ENCODE results near the gene MKS1. TPM values are rescaled to one million over a fixed set of nuclear protein-coding genes. Genes with fewer than 3 reads are reported as not detected.

MKS1 gene
- total and polyA plus RNA-seq, 7 donors = 3.0 to 11.0 (median 6.8) TPM

DNA sequence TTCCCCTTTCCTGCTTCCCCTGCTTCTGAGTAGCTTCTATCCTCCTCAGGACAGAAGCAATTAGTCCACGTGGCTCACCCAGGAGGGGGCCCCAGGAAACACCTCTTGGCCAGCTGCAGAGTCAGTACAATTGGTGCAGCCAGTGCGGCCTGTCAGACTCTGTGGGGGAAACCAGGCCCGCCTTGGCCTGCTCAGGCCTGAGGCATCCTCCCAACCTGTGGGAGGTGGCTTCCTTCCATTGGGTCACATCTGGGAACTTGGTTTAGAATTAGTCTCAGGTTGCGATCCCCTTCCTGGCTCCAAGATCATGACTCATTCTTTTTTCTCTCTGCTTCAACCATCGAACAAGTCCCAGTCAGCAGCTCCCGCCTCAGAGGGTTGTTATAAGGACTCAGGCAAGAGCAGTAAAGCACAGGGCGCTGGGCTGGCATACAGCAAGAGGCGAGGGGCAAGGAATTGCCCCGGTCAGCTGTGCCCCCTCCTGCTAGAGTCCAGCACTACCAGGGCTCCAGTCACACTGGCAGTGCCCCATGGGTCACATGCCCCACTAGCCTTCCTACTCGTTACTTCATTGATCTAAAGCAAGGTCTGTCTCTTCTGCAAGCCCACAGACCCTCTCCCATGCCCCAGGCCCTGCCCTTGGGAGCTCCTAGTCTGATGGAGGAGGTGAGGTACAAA is 34.6 kb downstream of the MKS1 start:
- TF ChIP-seq POLR2A (IDR thresholded peaks at IDR 0.05) (no peak), POLR2AphosphoS5 (IDR thresholded peaks at IDR 0.05) (no peak), EP300 (IDR thresholded peaks at IDR 0.05) (no peak)
- TF ChIP-seq, protein P1, sequence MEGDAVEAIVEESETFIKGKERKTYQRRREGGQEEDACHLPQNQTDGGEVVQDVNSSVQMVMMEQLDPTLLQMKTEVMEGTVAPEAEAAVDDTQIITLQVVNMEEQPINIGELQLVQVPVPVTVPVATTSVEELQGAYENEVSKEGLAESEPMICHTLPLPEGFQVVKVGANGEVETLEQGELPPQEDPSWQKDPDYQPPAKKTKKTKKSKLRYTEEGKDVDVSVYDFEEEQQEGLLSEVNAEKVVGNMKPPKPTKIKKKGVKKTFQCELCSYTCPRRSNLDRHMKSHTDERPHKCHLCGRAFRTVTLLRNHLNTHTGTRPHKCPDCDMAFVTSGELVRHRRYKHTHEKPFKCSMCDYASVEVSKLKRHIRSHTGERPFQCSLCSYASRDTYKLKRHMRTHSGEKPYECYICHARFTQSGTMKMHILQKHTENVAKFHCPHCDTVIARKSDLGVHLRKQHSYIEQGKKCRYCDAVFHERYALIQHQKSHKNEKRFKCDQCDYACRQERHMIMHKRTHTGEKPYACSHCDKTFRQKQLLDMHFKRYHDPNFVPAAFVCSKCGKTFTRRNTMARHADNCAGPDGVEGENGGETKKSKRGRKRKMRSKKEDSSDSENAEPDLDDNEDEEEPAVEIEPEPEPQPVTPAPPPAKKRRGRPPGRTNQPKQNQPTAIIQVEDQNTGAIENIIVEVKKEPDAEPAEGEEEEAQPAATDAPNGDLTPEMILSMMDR (IDR thresholded peaks at IDR 0.05) = no peak
- no peak overlapping the region for H3K27ac ChIP-seq
- peaks cover 0 to 14% (median 0%) of the 10 kb centered on the region in 3 donors for H3K27me3 ChIP-seq
- no peaks in the 10 kb centered on the region for H3K36me3 ChIP-seq
- no peaks in the 10 kb centered on the region for H3K4me1 ChIP-seq
- intact Hi-C loops (cut with DNase I) = no loop called here
- DNase-seq = no peak
- 64 to 76% methylated on average over 10 of the region's 10 CpGs for WGBS, 2 donors
- no peaks in the 10 kb centered on the region for H3K9me3 ChIP-seq
- no peak overlapping the region for H3K4me3 ChIP-seq

DNA sequence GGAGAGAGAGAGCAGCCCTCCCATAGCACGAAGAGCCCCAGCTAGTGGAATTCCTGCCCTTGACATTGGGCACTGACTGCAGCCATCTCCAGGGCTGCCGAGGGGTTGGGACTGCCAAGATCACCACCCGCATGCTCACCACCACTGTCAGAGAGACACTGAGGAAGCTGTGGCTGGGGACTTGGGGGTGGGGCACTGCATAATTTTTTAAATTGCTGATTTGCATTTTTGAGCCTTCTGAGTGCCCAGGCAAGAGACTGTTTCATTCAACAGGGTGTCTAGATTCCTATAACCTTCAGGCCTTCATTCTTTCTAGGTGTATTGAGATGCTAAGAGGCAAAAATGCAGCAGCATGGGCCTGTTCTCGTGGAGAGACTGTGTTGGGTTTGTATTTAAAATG is 35.5 kb downstream of the MKS1 start:
- no peak overlapping the region for H3K27ac ChIP-seq
- no peak for DNase-seq
- H3K9me3 ChIP-seq = no peaks in the 10 kb centered on the region
- peaks cover 0 to 9% (median 0%) of the 10 kb centered on the region in 3 donors for H3K27me3 ChIP-seq
- intact Hi-C loops (cut with DNase I) = no loop called here
- TF ChIP-seq POLR2AphosphoS5 (IDR thresholded peaks at IDR 0.05) = no peak
- no peak for TF ChIP-seq EP300 (IDR thresholded peaks at IDR 0.05)
- TF ChIP-seq POLR2A (IDR thresholded peaks at IDR 0.05) = no peak
- TF ChIP-seq, protein P1 (IDR thresholded peaks at IDR 0.05) = no peak
- H3K4me1 ChIP-seq = no peaks in the 10 kb centered on the region
- WGBS, 2 donors = 80 to 81% methylated on average over 4 of the region's 4 CpGs
- no peak overlapping the region for H3K4me3 ChIP-seq
- no peaks in the 10 kb centered on the region for H3K36me3 ChIP-seq

DNA sequence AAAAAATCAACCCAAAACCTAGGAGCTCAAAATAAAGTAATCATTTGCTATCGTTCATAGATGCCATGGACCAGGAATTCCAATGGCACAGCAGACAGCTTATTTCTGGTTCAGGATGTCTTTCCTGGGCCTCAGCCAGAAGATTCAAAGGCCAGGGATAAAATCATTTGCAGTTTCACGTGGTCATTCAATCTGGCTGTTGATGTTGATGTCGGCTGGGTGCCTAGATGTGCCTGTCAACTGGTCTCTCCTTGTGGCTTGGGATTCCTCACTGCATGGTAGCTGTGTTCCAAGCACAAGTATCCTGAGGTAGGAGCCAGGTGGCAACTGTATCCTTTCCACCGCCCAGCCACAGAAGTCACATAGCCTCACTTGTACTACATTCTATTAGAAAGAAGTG is 37.3 kb downstream of the MKS1 start:
- DNase-seq = no peak
- no peaks in the 10 kb centered on the region for H3K4me1 ChIP-seq
- no peak overlapping the region for H3K27ac ChIP-seq
- peaks cover 0 to 2% (median 0%) of the 10 kb centered on the region in 3 donors for H3K27me3 ChIP-seq
- TF ChIP-seq EP300 (IDR thresholded peaks at IDR 0.05) (no peak), POLR2AphosphoS5 (IDR thresholded peaks at IDR 0.05) (no peak), POLR2A (IDR thresholded peaks at IDR 0.05) (no peak)
- TF ChIP-seq, protein P1 (IDR thresholded peaks at IDR 0.05) = no peak
- no peaks in the 10 kb centered on the region for H3K36me3 ChIP-seq
- no peak overlapping the region for H3K4me3 ChIP-seq
- 74 to 80% methylated on average over 4 of the region's 4 CpGs for WGBS, 2 donors
- no peaks in the 10 kb centered on the region for H3K9me3 ChIP-seq
- intact Hi-C loops (cut with DNase I) = no loop called here

DNA sequence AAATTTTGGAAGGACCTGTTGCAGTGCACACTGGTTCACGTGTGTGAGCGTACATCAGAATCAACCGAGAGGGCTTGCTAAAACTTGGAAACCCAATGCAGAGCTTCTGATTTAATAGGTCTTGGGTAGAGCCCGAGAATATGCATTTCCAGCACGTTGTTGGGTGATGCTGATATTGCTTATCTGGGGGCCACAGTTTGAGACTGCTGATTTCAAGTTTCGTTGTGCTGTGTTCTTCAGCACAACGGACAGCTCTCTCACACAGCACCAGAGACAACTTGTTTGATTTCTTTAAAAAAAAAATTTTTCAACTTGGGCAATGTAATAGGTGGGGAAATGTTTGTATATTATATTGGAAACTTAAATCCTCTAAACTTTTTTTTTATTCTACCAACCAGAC is 42.9 kb downstream of the MKS1 start:
- H3K27ac ChIP-seq = no peak overlapping the region
- TF ChIP-seq POLR2AphosphoS5 (IDR thresholded peaks at IDR 0.05) (no peak), EP300 (IDR thresholded peaks at IDR 0.05) (no peak), POLR2A (IDR thresholded peaks at IDR 0.05) (no peak)
- TF ChIP-seq, protein P1 (IDR thresholded peaks at IDR 0.05) = no peak
- H3K4me3 ChIP-seq = no peak overlapping the region
- DNase-seq = no peak
- H3K9me3 ChIP-seq = no peaks in the 10 kb centered on the region
- no peaks in the 10 kb centered on the region for H3K36me3 ChIP-seq
- intact Hi-C loops (cut with DNase I) = no loop called here
- 40 to 45% methylated on average over 7 of the region's 7 CpGs for WGBS, 2 donors
- H3K4me1 ChIP-seq = no peaks in the 10 kb centered on the region
- no peaks in the 10 kb centered on the region for H3K27me3 ChIP-seq

DNA sequence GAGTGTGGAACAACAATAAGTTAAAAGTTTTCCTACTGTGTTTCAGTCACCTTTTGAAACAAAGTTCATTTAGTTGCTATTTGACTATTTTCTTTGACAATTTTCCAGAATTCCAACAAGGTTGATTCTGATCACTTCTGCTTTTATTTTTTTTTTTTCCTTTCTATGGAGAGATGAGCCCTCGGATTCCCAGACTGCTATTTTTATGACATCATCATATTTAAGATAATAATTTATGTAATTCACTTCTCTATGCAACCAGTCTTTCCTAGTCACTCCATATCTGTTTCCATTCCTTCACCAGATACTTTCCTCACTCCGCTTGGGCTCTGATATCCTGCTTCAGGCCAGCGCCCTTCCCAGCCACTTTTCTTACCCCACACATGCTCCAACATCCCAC is 44.2 kb downstream of the MKS1 start:
- Histone ChIP-seq H3K9me3 (no peaks in the 10 kb centered on the region), H3K4me1 (no peaks in the 10 kb centered on the region), H3K4me3 (no peak overlapping the region), H3K36me3 (no peaks in the 10 kb centered on the region), H3K27ac (no peak overlapping the region), H3K27me3 (no peaks in the 10 kb centered on the region)
- 55 to 63% methylated on average over 3 of the region's 3 CpGs for WGBS, 2 donors
- TF ChIP-seq, protein P1 (IDR thresholded peaks at IDR 0.05) = no peak
- TF ChIP-seq EP300 (IDR thresholded peaks at IDR 0.05) (no peak), POLR2A (IDR thresholded peaks at IDR 0.05) (no peak), POLR2AphosphoS5 (IDR thresholded peaks at IDR 0.05) (no peak)
- intact Hi-C loops (cut with DNase I) = no loop called here
- no peak for DNase-seq

Measured in sigmoid colon (tissue), 7 donors.